NCI-H2029 treated with DMSO at 0.1 percent for 48 hours (cell line): Measurements from ENCODE around the gene DAPL1.
"Not testable (repeated sequence)": the region's sequence is repeated elsewhere in the genome, so short reads cannot be mapped to it uniquely, and the experiment has no call there.

Experiments used
- DNase-seq: peaks from one replicate; lab custom pipeline; 2025; lab: John Stamatoyannopoulos, UW

DAPL1 gene

GRCh38 chr2:158822193-158822592 lies 27.1 kb downstream of the DAPL1 start:
- peak; percentile 16 for DNase-seq

DNA sequence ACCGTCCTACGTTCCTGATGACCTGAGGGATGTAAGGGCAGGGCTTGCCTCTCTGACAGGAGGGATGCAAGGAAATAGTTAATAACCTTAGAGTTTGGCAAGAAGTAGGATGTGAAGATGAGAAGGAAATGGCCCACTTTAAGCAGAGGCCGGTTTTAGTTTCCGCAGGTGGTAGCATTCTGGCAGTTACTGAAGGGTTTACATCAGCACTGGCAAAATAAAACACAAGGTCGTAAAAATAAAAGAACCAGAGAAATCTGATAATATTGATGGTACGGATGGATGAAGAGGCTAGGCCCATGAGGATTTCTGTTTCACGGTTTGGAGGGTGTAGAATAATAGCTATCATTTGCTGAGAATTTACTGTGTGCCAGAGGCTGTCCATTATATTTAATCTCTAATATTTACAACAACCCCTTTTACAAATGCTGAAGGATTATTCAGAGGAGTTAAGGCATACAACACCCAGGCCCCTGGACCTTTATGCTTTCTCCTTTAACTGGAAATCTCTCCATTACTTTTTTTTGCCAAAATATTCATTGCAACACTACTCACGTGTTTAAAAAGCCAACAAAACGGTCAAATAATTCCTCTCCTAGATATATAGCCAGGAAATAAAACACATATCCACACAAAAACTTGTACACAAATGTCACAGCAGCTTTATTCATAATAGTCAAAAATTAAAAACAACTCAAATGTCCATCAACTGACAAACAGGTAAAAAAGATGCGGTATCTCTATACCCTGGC lies 28.5 kb downstream of the DAPL1 start:
- peak; percentile 84 for DNase-seq

- DNase-seq: no peak
These were observed 29.9 kb downstream of the DAPL1 start for GRCh38 chr2:158825021-158825420.

DNA sequence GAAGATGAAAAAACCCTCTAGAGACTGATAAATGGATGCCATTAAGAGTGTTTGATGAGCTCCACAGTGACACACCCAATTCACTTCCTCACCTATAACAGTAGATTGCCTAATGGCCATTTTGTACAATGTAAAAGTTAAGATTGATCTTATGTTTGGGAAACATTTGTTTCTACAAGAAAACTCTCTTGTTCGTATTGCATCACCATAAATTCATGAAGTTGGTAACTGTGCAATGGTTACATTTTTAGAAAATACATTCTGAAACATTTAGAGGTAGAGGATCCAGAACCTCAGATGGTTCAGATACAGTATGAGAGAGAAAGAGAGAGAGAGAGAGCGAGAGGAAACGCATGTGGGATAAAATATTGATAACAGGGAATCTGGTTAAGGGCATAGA lies 31.8 kb downstream of the DAPL1 start:
- no peak for DNase-seq

DNA sequence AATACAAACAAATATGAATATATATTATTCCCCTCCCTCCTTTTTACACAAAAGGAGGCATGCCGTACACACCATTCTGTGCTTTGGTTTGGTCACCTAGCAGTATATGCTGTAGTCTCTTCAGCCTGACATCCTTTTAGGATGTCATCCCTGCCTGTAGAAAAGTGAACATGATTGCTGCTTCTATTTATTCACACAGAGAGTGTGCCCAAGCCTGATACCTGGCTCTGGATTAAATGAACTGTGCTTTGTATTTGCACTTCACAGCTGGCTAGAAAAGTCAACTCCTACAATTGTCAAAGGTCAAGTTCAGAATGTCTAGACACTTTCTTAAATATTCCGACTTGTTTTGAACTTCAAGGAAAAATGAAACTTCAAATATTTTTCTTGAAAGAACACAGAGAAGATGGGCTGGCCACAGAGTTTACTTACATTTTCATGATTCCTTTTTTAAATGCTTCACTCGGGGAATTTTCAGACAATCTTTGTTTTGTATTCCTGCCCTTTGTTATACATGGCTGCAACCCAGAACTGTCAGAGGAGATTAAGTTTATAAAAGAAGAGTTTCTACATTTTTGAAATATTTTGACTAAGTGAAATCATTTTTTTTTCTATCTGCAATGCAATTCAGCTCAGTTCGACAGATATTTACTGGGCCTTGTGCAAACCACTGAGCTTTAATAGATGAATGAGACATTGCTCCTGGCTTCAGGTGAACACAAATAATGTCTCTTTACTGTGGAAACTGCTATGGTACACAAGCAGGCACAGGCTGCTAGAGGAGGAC lies 33.5 kb downstream of the DAPL1 start:
- DNase-seq: no peak

DNA sequence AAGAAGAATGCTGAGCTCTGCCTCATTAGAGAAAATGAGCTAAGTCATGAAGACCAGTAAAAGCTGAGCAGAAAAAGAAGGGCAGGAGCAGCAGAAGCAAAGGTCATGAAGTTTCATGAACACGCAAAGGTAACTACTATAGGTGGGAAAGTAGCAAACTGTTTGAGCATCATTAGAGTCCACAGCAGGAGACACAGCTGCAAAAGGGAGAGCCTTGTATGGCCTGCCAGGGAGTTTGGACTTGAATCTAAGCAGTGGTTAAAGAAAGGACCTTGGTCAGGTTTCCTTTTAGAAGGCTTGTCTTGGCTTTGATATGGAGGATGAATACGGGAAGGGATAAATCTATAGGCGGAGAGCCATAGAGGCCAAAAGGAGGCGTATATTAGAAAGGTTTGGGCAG lies 34.0 kb downstream of the DAPL1 start:
- DNase-seq: no peak

DNA sequence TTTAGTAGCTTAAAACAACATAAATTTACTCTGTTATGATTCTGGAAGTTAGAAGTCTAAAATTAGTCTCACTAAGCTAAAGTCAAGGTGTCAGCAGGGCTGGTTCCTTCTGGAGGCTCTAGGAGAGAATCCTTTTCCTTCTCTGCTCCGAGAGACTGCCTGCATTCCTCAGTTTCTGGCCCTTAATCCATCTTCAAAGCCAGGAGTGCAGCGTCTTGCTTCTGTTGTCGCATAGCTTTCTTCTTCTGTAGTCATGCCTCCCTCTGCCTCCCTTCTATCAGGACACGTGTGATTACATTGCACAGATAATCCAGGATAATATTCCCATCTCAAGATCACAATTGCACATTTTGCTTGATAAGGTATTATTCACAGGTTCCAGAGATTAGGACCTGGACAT lies 35.1 kb downstream of the DAPL1 start:
- DNase-seq: no peak

DNA sequence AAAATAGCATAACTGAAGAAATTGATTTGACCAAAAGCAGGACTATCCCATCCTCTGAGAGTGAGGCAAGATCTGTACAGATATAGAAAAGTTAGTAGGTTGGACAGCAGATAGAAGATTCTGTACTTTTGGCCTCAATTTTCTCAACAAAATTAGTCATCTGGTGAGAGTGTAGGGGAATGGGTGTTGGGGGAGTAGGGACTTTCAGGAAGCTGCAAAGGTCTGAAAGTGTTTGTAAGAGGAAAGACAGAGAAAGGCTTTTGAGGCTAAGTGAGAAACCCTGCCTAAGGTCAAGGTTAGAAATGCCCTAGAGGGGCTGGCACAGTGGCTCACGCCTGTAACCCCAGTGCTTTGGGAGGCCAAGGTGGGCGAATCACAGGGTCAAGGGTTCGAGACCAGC lies 40.3 kb downstream of the DAPL1 start:
- no peak for DNase-seq

DNA sequence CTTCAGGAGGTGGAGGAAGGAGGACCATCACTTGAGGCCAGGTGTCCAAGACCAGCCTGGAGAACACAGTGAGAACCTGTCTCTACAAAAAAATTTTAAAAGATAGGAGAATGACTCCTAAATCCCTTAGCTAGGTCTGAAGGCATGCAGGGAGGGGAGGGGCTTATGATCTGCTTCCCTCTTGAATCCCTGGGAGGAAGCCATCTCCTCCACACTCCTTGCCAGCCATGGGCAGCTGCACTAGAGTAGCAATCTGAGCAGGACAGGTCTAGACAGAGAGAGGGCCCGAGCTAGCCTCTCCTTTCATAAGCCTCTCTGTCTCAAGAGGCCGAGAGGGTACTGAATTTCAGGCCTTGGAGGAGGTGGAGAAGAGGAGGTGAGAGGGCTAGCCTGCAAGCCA lies 42.5 kb downstream of the DAPL1 start:
- DNase-seq: peak; percentile 80

DNA sequence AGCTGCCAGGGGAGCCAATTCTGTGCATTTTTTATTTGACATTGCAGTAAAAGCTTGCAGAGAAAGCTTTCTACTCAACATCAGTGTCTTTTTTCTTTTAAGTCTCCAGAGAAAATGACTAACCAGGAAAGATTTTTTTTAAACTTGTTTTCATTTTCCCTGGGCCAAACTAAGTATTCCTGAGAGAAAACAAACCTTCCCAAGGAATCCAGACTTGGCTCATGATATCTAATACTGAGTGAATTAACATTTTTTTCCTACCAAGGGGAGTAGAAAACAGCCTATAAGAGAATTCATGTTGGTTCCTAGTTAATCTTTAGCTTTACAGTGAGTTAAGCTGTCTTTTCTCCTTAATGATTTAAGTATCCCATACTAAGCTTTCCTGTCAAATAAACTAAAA lies 46.7 kb downstream of the DAPL1 start:
- no peak for DNase-seq

DNA sequence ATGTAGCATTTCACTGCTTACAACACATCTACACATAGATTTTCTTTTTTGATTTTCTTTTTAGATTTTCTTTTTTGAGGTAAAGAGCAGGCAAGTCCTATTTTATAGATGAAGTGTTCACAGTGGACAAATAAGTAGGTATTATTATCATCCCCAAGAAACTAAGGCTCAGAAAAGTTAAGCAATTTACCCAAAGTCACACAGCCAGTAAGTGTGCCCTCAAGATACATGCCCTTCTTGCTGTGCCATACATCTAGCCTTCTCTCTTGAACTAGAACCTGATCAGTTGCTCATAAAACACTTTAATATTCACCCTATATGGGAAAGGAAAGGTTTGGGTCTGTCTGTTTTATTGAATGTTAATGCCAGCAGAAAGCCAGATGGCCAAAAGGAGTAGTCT lies 50.3 kb downstream of the DAPL1 start:
- DNase-seq: no peak

- DNase-seq: peak; percentile 94
These were observed 50.7 kb downstream of the DAPL1 start for GRCh38 chr2:158845859-158846258.

GRCh38 chr2:158847526-158847925 lies 52.4 kb downstream of the DAPL1 start:
- not testable (repeated sequence) for DNase-seq

DNA sequence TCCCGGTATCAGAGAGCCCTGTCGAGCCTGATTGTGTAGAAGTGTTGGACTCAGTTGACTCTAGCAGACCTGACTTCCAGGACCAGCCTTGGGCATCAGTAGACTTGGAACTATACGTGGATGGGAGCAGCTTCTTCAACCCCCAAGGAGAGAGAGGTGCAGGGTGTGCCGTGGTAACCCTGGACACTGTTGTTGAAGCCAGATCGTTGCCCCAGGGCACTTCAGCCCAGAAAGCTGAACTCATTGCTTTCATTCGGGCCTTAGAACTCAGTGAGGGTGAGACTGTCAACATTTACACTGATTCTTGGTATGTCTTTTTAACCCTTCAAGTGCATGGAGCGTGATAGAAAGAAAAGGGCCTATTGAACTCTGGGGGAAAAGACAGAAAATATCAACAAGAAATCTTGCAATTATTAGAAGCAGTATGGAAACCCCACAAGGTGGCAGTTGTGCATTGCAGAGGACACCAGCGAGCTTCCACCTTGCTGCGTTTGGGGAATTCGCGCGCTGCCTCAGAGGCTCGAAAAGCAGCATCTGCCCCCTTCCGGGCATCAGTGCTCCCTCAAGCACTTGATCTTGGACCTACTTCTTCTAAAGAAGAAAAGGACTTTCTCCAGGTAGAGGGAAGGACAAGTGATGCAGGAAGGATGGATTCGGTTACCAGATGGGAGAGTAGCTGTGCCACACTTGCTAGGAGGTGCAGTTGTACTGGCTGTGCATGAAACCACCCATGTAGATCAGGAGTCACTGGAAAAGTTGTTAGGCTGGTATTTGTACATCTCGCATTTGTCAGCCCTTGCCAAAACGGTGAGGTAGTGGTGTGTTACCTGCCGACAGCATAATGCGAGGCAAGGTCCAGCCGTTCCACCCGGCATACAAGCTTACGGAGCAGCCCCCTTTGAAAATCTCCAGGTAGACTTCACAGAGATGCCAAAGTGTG lies 53.2 kb downstream of the DAPL1 start:
- not testable (repeated sequence) for DNase-seq

DNA sequence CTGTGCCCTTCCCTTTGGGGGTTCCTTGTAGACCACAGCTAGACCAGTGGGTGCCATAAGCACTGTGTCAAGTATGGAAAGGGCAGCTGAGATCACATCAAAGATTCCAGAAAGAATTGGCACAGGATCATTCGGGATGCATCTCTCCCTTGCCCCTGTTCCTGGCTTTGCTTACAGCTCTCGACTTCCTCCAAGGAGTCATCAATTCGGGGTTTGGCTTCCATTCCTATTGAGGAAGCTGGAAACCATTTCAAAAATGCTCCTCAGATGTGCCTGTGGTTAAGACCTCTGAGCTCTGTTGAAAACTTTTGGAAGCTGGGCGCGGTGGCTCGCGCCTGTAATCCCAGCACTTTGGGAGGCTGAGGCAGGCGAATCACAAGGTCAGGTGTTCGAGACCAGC lies 65.1 kb downstream of the DAPL1 start:
- not testable (repeated sequence) for DNase-seq

GRCh38 chr2:158861626-158862025 lies 66.5 kb downstream of the DAPL1 start:
- not testable (repeated sequence) for DNase-seq

DNA sequence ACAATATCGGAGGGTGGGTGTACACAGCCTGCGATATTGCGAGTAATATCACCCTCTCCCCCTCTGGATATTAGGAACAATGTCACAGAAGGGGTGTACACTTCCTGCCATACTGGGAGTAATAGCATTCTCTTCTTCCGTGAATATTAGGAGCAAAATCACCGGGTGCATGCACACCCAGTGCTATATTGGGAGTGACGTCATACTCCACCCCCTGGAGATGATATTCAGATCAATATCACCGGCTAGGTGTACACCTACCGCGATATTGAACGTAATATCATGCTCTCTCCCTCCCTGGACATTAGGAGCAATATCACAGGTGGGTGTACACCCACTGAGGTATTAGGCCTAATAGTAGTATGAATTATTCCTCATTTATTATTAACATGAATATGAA lies 70.4 kb downstream of the DAPL1 start:
- DNase-seq: not testable (repeated sequence)
